Astrocyte (in vitro differentiated cells and primary cell): Measurements from ENCODE around the gene BORCS6. TPM values are rescaled to one million over a fixed set of nuclear protein-coding genes. Genes with fewer than 3 reads are reported as not detected.
"Not testable (repeated sequence)": the region's sequence is repeated elsewhere in the genome, so short reads cannot be mapped to it uniquely, and the experiment has no call there.

ENCODE experiments used
- DNase-seq: peaks from one replicate; pipeline ENCODE4 v3.0.0-alpha.2; 2010; ENCODE audit warnings: low read depth
- FAIRE-seq: peaks from 2 replicates; lab custom pipeline; 2011; peaks lifted over from hg19 to GRCh38; lab: Jason Lieb, UNC
- H2AFZ ChIP-seq: 2 replicates; pipeline ENCODE4 v1.6.0; 2012; ENCODE audit warnings: low read depth, low read length, inconsistent platforms
- H3K27ac ChIP-seq: 2 replicates; pipeline ENCODE4 v1.5.1; 2011; ENCODE audit warnings: low read depth, low read length, inconsistent platforms
- H3K27me3 ChIP-seq: 2 replicates; pipeline ENCODE4 v1.6.0; 2011; ENCODE audit warnings: low read length, inconsistent platforms; ENCODE audit not compliant: insufficient read depth
- H3K36me3 ChIP-seq: 2 replicates; pipeline ENCODE4 v1.5.1; 2011; ENCODE audit warnings: low read length, inconsistent platforms; ENCODE audit not compliant: insufficient read depth
- H3K4me1 ChIP-seq: 2 replicates; pipeline ENCODE4 v1.5.1; 2011; ENCODE audit warnings: low read length, inconsistent platforms; ENCODE audit not compliant: insufficient read depth
- H3K4me2 ChIP-seq: 2 replicates; pipeline ENCODE4 v1.6.0; 2012; ENCODE audit warnings: low read length, inconsistent platforms
- H3K4me3 ChIP-seq: 2 replicates; pipeline ENCODE4 v1.5.1; 2011; ENCODE audit warnings: low read depth, mild to moderate bottlenecking, low read length, inconsistent platforms; ENCODE audit not compliant: insufficient read depth
- H3K79me2 ChIP-seq: 2 replicates; pipeline ENCODE4 v1.6.0; 2012; ENCODE audit warnings: mild to moderate bottlenecking, low read length, inconsistent platforms; ENCODE audit not compliant: insufficient read depth
- H3K9ac ChIP-seq: 2 replicates; pipeline ENCODE4 v1.6.0; 2012; ENCODE audit warnings: mild to moderate bottlenecking, low read length, inconsistent platforms
- H3K9me3 ChIP-seq: 2 replicates; pipeline ENCODE4 v1.5.1; 2012; ENCODE audit warnings: low read depth, mild to moderate bottlenecking, low read length, inconsistent platforms; ENCODE audit not compliant: insufficient read depth
- H4K20me1 ChIP-seq: 2 replicates; pipeline ENCODE4 v1.6.0; 2012; ENCODE audit warnings: low read length, inconsistent platforms; ENCODE audit not compliant: insufficient read depth
- H3K27ac Mint-ChIP-seq: one replicate; pipeline ENCODE4 v1.8.0; 2021; ENCODE audit warnings: mild to moderate bottlenecking, mixed read lengths; ENCODE audit not compliant: unreplicated experiment
- H3K27me3 Mint-ChIP-seq: one replicate; pipeline ENCODE4 v1.8.0; 2021; ENCODE audit warnings: low read depth, mixed read lengths; ENCODE audit not compliant: unreplicated experiment
- H3K36me3 Mint-ChIP-seq: one replicate; pipeline ENCODE4 v1.8.0; 2021; ENCODE audit warnings: low read depth, mixed read lengths; ENCODE audit not compliant: unreplicated experiment
- H3K4me1 Mint-ChIP-seq: one replicate; pipeline ENCODE4 v1.8.0; 2021; ENCODE audit warnings: low read depth, mixed read lengths; ENCODE audit not compliant: unreplicated experiment
- H3K4me3 Mint-ChIP-seq: one replicate; pipeline ENCODE4 v1.8.0; 2021; ENCODE audit warnings: mild to moderate bottlenecking, moderate library complexity, mixed read lengths; ENCODE audit not compliant: unreplicated experiment
- H3K9me3 Mint-ChIP-seq: one replicate; pipeline ENCODE4 v1.8.0; 2021; ENCODE audit warnings: mild to moderate bottlenecking, mixed read lengths; ENCODE audit not compliant: unreplicated experiment
- CTCF ChIP-seq: IDR thresholded peaks from 2 replicates; pipeline ENCODE4 v1.5.1; 2011; ENCODE audit warnings: low read depth, mild to moderate bottlenecking, inconsistent platforms, low read length, moderate library complexity; ENCODE audit not compliant: insufficient read depth
- EZH2 ChIP-seq: IDR thresholded peaks from 2 replicates; pipeline ENCODE4 v1.6.1; 2012; ENCODE audit warnings: mild to moderate bottlenecking, low read length, inconsistent platforms; ENCODE audit not compliant: insufficient read depth
- total RNA-seq: library from RNA; stranded (reverse); gene quantifications from 2 replicates; pipeline ENCODE4 v1.2.1, GENCODE V29; 2021

The BORCS6 gene
- total RNA-seq, 1 donor from 2014 or later, result 6.6 TPM

GRCh38 chr17:8175795-8176196 lies 14.2 kb downstream of the BORCS6 start:
- Histone ChIP-seq H3K27ac (peak overlapping the region; percentile 84), H3K4me3 (peak overlapping the region; percentile 85), H3K27me3 (no peaks in the 10 kb centered on the region), H4K20me1 (no peaks in the 10 kb centered on the region), H2AFZ (peak overlapping the region; percentile 98), H3K79me2 (peaks cover 13% of the 10 kb centered on the region), H3K4me1 (peaks cover 26% of the 10 kb centered on the region), H3K36me3 (no peaks in the 10 kb centered on the region), H3K9ac (peak overlapping the region; percentile 94), H3K4me2 (peak overlapping the region; percentile 100), H3K9me3 (no peaks in the 10 kb centered on the region)
- Mint-ChIP-seq H3K36me3 (no peaks in the 10 kb centered on the region), H3K27ac (peak overlapping the region; percentile 87), H3K9me3 (no peaks in the 10 kb centered on the region), H3K27me3 (no peaks in the 10 kb centered on the region), H3K4me3 (peak overlapping the region; percentile 97), H3K4me1 (peaks cover 17% of the 10 kb centered on the region)
- FAIRE-seq (no peak), DNase-seq (no peak)
- TF ChIP-seq CTCF (no peak), EZH2 (no peak)

- peaks cover 13% of the 10 kb centered on the region for H3K79me2 ChIP-seq
- TF ChIP-seq EZH2 (no peak), CTCF (no peak)
These were observed 16.1 kb downstream of the BORCS6 start for GRCh38 chr17:8173871-8174322.

GRCh38 chr17:8173056-8173870 lies 16.7 kb downstream of the BORCS6 start:
- peak overlapping the region; percentile 86 for H3K4me2 ChIP-seq
- H3K79me2 ChIP-seq, result peaks cover 13% of the 10 kb centered on the region
- peak overlapping the region; percentile 88 for H3K9ac ChIP-seq
- DNase-seq, result peak; percentile 99
- H2AFZ ChIP-seq, result peak overlapping the region; percentile 81
- no peaks in the 10 kb centered on the region for H3K36me3 Mint-ChIP-seq
- peak overlapping the region; percentile 99 for H3K27ac ChIP-seq
- peaks cover 26% of the 10 kb centered on the region for H3K4me1 ChIP-seq
- H3K9me3 ChIP-seq, result no peaks in the 10 kb centered on the region
- no peaks in the 10 kb centered on the region for H4K20me1 ChIP-seq
- H3K9me3 Mint-ChIP-seq, result no peaks in the 10 kb centered on the region
- peak overlapping the region; percentile 89 for H3K4me3 Mint-ChIP-seq
- TF ChIP-seq CTCF (no peak), EZH2 (no peak)
- H3K36me3 ChIP-seq, result no peaks in the 10 kb centered on the region
- FAIRE-seq, result no peak
- H3K27ac Mint-ChIP-seq, result peak overlapping the region; percentile 100
- peak overlapping the region; percentile 52 for H3K4me3 ChIP-seq
- H3K27me3 Mint-ChIP-seq, result no peaks in the 10 kb centered on the region
- H3K27me3 ChIP-seq, result no peaks in the 10 kb centered on the region
- peaks cover 17% of the 10 kb centered on the region for H3K4me1 Mint-ChIP-seq

More at GRCh38 chr17:8173871-8174322, 16.1 kb downstream of the BORCS6 start:
- Histone ChIP-seq H4K20me1 (no peaks in the 10 kb centered on the region), H3K27ac (peak overlapping the region; percentile 99), H3K27me3 (no peaks in the 10 kb centered on the region), H3K4me3 (peak overlapping the region; percentile 52), H3K9me3 (no peaks in the 10 kb centered on the region), H3K4me1 (peaks cover 26% of the 10 kb centered on the region), H3K36me3 (no peaks in the 10 kb centered on the region), H2AFZ (peak overlapping the region; percentile 81), H3K9ac (peak overlapping the region; percentile 88), H3K4me2 (peak overlapping the region; percentile 86)
- FAIRE-seq (no peak), DNase-seq (no peak)
- Mint-ChIP-seq H3K36me3 (no peaks in the 10 kb centered on the region), H3K27ac (peak overlapping the region; percentile 100), H3K9me3 (no peaks in the 10 kb centered on the region), H3K4me3 (peak overlapping the region; percentile 89), H3K4me1 (peaks cover 17% of the 10 kb centered on the region), H3K27me3 (no peaks in the 10 kb centered on the region)

- not testable (repeated sequence) for H3K79me2 ChIP-seq, H3K4me3 ChIP-seq, H2AFZ ChIP-seq, DNase-seq, H3K27me3 ChIP-seq, H4K20me1 ChIP-seq, H3K9ac ChIP-seq, H3K36me3 ChIP-seq, H3K27ac ChIP-seq, H3K4me2 ChIP-seq, H3K4me3 Mint-ChIP-seq, H3K27ac Mint-ChIP-seq, H3K4me1 Mint-ChIP-seq, H3K36me3 Mint-ChIP-seq, H3K9me3 Mint-ChIP-seq, FAIRE-seq, H3K9me3 ChIP-seq, H3K27me3 Mint-ChIP-seq
- H3K4me1 ChIP-seq, result peaks cover 10% of the 10 kb centered on the region
These were observed 19.8 kb downstream of the BORCS6 start for GRCh38 chr17:8170186-8170585.
